ENCODE results near the gene IGSF10.

- TF ChIP-seq CTCF (IDR thresholded peaks at IDR 0.05 in 4 of 5, conservative IDR thresholded peaks at IDR 0.05 in 1 of 5) (peak; percentile 28 to 81 (median 68)), POLR2A (IDR thresholded peaks at IDR 0.05) (no peak)
Observed at GRCh38 chr3:151439652-151440125, 21.2 kb downstream of the IGSF10 start.
